Endodermal cell (in vitro differentiated cells): ENCODE data around the gene NR6A1. TPM values are rescaled to one million over a fixed set of nuclear protein-coding genes. Genes with fewer than 3 reads are reported as not detected.

Experiments used
- DNase-seq: peaks from one replicate; pipeline ENCODE4 v3.0.0-alpha.2; 2017
- H3K27ac ChIP-seq: 2 replicates; pipeline ENCODE4 v1.5.1; 2013; ENCODE audit warnings: mild to moderate bottlenecking, low read depth, low read length, moderate library complexity
- H3K27me3 ChIP-seq: 2 replicates; pipeline ENCODE4 v1.6.1; 2013; ENCODE audit warnings: mild to moderate bottlenecking, low read length, moderate library complexity; ENCODE audit not compliant: insufficient read depth, control insufficient read depth, poor library complexity, severe bottlenecking
- H3K36me3 ChIP-seq: 2 replicates; pipeline ENCODE4 v1.7.0; 2013; ENCODE audit warnings: mild to moderate bottlenecking, low read length, moderate library complexity; ENCODE audit not compliant: control insufficient read depth, insufficient read depth
- H3K4me1 ChIP-seq: one replicate; pipeline ENCODE4 v1.7.0; 2013; ENCODE audit warnings: low read length; ENCODE audit not compliant: control insufficient read depth, insufficient read depth
- H3K4me3 ChIP-seq: 2 replicates; pipeline ENCODE4 v1.5.1; 2013; ENCODE audit warnings: mild to moderate bottlenecking, low read length, moderate library complexity
- H3K9ac ChIP-seq: 2 replicates; pipeline ENCODE4 v1.6.1; 2013; ENCODE audit warnings: mild to moderate bottlenecking, low read length, moderate library complexity; ENCODE audit not compliant: poor library complexity, severe bottlenecking; ENCODE audit errors: extremely low read depth
- H3K9me3 ChIP-seq: 2 replicates; pipeline ENCODE4 v1.6.1; 2013; ENCODE audit warnings: mild to moderate bottlenecking, low read length, moderate library complexity; ENCODE audit not compliant: control insufficient read depth
- H3K27ac Mint-ChIP-seq: 2 replicates; pipeline ENCODE4 v1.8.0; 2020; ENCODE audit warnings: mixed read lengths
- H3K27me3 Mint-ChIP-seq: 2 replicates; pipeline ENCODE4 v1.8.0; 2021; ENCODE audit warnings: mild to moderate bottlenecking, mixed read lengths; ENCODE audit not compliant: insufficient read depth
- H3K36me3 Mint-ChIP-seq: 2 replicates; pipeline ENCODE4 v1.8.0; 2020; ENCODE audit warnings: low read depth, mixed read lengths
- H3K4me1 Mint-ChIP-seq: 2 replicates; pipeline ENCODE4 v1.8.0; 2020; ENCODE audit warnings: mixed read lengths
- H3K4me3 Mint-ChIP-seq: 2 replicates; pipeline ENCODE4 v1.8.0; 2020; ENCODE audit warnings: mild to moderate bottlenecking, moderate library complexity, mixed read lengths
- H3K9me3 Mint-ChIP-seq: 2 replicates; pipeline ENCODE4 v1.8.0; 2020; ENCODE audit warnings: mild to moderate bottlenecking, mixed read lengths
- WGBS, 2 experiments: methylation state at CpG; one replicate each; pipeline versions ENCODE4 v1.1.5 to v1.1.7; 2013; ENCODE audit warnings: missing lambda C conversion rate in 2 of 2, mixed read lengths in 1 of 2; ENCODE audit not compliant: insufficient coverage in 1 of 2, insufficient read length in 1 of 2; 5-methylcytosine and 5-hydroxymethylcytosine counted together
- total RNA-seq, 2 donors: library from RNA; stranded (reverse); fragmentation: NEBNext Ultra II Directional in 1 of 2; extraction: Animal tissue kit (Norgen Biotek cat#: 25700) in 1 of 2; gene quantifications; 2 replicates in 1 of 2; 3 replicates in 1 of 2; pipeline ENCODE4 v1.2.1, GENCODE V29; 2021
- TF ChIP-seq, protein P1 (sequence below): fragments of 200-600 bp; sonication (generic); conservative IDR thresholded peaks from 2 replicates; pipeline ENCODE4 v1.5.0; 2021; ENCODE audit warnings: antibody characterized with exemption, mild to moderate bottlenecking

Gene NR6A1
- total RNA-seq, 2 donors from 2014 or later: 168 to 206 TPM

DNA sequence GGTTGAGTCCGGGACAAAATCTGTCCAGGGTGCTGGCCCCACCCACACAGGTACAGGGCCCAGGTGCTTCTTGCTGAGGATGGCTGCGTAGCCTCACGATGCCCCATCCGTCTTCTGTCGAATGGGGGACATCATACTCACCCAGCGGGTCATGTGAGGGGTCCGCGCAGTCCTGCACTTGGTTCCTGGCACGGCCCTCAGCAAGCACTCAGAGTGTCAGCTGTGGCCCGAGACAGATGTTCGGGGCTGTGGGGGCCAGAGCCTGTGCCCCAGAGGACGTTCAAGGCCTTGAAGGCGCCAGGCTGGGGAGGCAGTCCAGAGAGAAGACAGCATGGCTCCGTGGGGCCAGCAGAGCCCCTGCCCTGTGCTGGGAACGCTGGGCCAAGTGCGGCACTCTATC is 291.7 kb downstream of the NR6A1 start:
- Mint-ChIP-seq H3K4me3 (no peak overlapping the region), H3K4me1 (peaks cover 2% of the 10 kb centered on the region), H3K9me3 (no peaks in the 10 kb centered on the region), H3K27ac (no peak overlapping the region), H3K27me3 (peaks cover 66% of the 10 kb centered on the region), H3K36me3 (no peaks in the 10 kb centered on the region)
- peaks cover 43% of the 10 kb centered on the region for H3K27me3 ChIP-seq
- TF ChIP-seq, protein P1, sequence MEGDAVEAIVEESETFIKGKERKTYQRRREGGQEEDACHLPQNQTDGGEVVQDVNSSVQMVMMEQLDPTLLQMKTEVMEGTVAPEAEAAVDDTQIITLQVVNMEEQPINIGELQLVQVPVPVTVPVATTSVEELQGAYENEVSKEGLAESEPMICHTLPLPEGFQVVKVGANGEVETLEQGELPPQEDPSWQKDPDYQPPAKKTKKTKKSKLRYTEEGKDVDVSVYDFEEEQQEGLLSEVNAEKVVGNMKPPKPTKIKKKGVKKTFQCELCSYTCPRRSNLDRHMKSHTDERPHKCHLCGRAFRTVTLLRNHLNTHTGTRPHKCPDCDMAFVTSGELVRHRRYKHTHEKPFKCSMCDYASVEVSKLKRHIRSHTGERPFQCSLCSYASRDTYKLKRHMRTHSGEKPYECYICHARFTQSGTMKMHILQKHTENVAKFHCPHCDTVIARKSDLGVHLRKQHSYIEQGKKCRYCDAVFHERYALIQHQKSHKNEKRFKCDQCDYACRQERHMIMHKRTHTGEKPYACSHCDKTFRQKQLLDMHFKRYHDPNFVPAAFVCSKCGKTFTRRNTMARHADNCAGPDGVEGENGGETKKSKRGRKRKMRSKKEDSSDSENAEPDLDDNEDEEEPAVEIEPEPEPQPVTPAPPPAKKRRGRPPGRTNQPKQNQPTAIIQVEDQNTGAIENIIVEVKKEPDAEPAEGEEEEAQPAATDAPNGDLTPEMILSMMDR: no peak
- 91 to 93% methylated on average over 10 to 16 of the region's 16 CpGs for WGBS, 2 experiments
- no peaks in the 10 kb centered on the region for H3K9me3 ChIP-seq
- H3K27ac ChIP-seq: no peak overlapping the region
- no peak overlapping the region for H3K4me3 ChIP-seq
- H3K4me1 ChIP-seq: no peaks in the 10 kb centered on the region
- H3K36me3 ChIP-seq: no peaks in the 10 kb centered on the region
- H3K9ac ChIP-seq: no peak overlapping the region
- no peak for DNase-seq

DNA sequence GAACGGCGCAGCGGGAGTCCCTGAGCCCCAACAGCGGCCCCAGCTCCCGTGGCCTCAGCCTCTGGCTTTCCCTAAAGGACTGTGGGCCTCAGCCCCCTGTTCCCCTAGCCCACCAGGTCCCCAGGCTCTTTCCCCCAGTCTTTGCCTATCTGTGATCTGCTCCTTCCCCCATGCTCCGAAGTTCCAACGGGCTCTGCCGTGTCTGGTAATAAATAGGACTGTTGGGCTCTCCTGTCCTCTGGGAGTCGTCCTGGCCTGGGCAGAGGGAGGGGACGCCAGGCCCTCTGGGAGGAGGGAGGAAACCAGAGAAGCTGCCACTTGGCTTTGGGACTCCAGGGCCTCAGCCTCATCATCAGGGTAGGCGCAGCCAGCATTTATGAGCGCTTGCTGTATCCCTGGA is 292.8 kb downstream of the NR6A1 start:
- peaks cover 63% of the 10 kb centered on the region for H3K27me3 Mint-ChIP-seq

DNA sequence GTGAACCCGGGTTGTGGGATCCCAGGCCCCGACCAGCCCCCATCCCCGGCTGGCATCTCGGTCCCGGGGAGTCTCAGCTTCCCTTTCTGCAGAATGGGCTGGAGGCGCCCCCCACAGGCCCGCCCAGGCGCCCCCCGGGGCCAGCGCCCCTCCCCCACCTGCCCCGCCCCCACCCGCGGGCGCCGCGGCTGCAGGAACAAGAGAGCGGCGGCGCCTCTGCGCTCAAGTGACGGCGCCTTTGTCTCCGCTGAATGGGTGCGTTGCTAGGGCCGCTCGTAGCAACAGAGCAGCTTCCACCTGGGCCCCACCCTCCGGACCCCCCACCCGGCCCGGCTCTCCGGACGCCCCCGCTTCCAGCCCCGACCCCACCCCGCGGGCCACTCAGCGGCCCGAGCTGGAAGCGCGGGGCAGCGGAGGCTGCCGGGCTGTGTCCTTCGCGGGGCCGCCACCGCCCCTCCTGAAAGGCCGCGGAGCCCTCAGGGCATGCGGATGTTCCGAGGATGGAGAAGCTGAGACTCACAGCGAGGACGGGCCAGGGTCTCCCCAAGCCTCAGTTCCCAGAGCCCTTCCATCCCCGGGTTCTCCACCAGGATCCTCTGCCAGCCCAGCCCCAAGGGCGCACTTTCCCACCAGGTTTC is 293.3 kb downstream of the NR6A1 start:
- peak overlapping the region; percentile 38 for H3K27ac ChIP-seq
- TF ChIP-seq, protein P1: no peak
- Mint-ChIP-seq H3K36me3 (no peaks in the 10 kb centered on the region), H3K4me1 (peaks cover 2% of the 10 kb centered on the region), H3K27me3 (peaks cover 60% of the 10 kb centered on the region), H3K9me3 (no peaks in the 10 kb centered on the region), H3K4me3 (peak overlapping the region; percentile 43), H3K27ac (no peak overlapping the region)
- no peaks in the 10 kb centered on the region for H3K4me1 ChIP-seq
- H3K27me3 ChIP-seq: peaks cover 43% of the 10 kb centered on the region
- H3K36me3 ChIP-seq: no peaks in the 10 kb centered on the region
- DNase-seq: peak; percentile 82
- no peak overlapping the region for H3K9ac ChIP-seq
- H3K4me3 ChIP-seq: peak overlapping the region; percentile 56
- WGBS, 2 experiments: 6 to 55% methylated on average over 2 to 52 of the region's 53 CpGs
- H3K9me3 ChIP-seq: no peaks in the 10 kb centered on the region

More for the DNA sequence above, 292.8 kb downstream of the NR6A1 start:
- Mint-ChIP-seq H3K36me3 (no peaks in the 10 kb centered on the region), H3K9me3 (no peaks in the 10 kb centered on the region), H3K4me1 (peaks cover 2% of the 10 kb centered on the region), H3K4me3 (peak overlapping the region; percentile 43), H3K27ac (no peak overlapping the region)
- peaks cover 43% of the 10 kb centered on the region for H3K27me3 ChIP-seq
- WGBS, 2 experiments: 52 to 67% methylated on average over 3 to 12 of the region's 12 CpGs
- no peak overlapping the region for H3K4me3 ChIP-seq
- H3K27ac ChIP-seq: no peak overlapping the region
- H3K4me1 ChIP-seq: no peaks in the 10 kb centered on the region
- TF ChIP-seq, protein P1: no peak
- H3K9me3 ChIP-seq: no peaks in the 10 kb centered on the region
- no peaks in the 10 kb centered on the region for H3K36me3 ChIP-seq
- H3K9ac ChIP-seq: no peak overlapping the region
- peak; percentile 73 for DNase-seq
